ENCODE results near the gene ZBTB8OS. TPM values are rescaled to one million over a fixed set of nuclear protein-coding genes. Genes with fewer than 3 reads are reported as not detected.
"Not testable (repeated sequence)": the region's sequence is repeated elsewhere in the genome, so short reads cannot be mapped to it uniquely, and the experiment has no call there.

The ZBTB8OS gene
- total RNA-seq = 10 to 100 TPM; 23.9 to 24.1 TPM
- polyA plus RNA-seq (2013, experiment 1 of 2) = 37.2 TPM
- polyA plus RNA-seq (2013, experiment 2 of 2) = 36.3 TPM
- total RNA-seq = 13.0 to 41.4 (median 27.1) reads per million in 172 experiments

DNA sequence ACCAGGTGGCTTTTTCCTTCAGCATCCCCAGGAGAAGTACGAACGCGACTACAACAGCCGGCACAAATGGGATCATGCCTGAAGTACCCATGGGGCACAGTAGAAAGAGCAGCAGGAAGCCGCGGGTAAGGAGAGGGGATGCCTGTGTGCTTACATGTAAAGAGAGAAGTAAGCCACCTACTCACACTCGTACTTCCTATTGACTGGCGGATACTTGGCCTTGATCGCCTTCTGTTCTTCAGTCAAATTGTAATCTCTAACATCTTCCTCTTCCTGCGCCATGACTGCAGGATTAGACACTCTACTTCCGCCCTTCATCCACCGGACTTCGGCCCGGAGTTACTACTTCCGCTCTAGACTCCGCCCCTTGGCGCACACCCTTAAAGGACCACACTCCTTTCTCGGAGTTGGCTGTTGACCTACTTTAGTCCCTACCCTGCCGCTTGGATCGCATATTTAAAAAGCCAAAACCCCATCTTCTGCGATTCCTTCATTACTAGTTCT lies at the start of gene ZBTB8OS:
TSS of gene ZBTB8OS (minus strand) at position 303 of the 504 bp plus-strand sequence. CDS start at position 282, 21 bp downstream.
- intact Hi-C loops (cut with DNase I, micrococcal nuclease) = loop anchor here in 1 of 2 experiments (2.0 to 10.0 kb wide), 6 partner anchors 167 to 1738 kb away; partner anchors contain the start of genes PEF1, S100PBP, SNRNP40 and TMEM39B
- Histone ChIP-seq H3K9me3 (ENCODE audit: control insufficient read depth in 1 of 2, insufficient read depth in 1 of 2, low read length in 2 of 2) (no peaks in the 10 kb centered on the region), H3K27ac (ENCODE audit: low read depth in 1 of 2, low read length in 2 of 2) (peak within 1 kb of the TSS; percentile 98 to 99), H3K4me1 (ENCODE audit: insufficient read depth, low read length) (peaks cover 59% of the 10 kb centered on the region), H3K27me3 (ENCODE audit: control insufficient read depth in 1 of 2, insufficient read depth in 2 of 2, low read length in 2 of 2) (no peaks in the 10 kb centered on the region), H3K36me3 (ENCODE audit: insufficient read depth, low read length) (peaks cover 34% of the 10 kb centered on the region), H3K4me3 (ENCODE audit: low read length) (peak within 1 kb of the TSS; percentile 80)
- H3K27me3 Mint-ChIP-seq = no peaks in the 10 kb centered on the region
- TF ChIP-seq, protein P1, sequence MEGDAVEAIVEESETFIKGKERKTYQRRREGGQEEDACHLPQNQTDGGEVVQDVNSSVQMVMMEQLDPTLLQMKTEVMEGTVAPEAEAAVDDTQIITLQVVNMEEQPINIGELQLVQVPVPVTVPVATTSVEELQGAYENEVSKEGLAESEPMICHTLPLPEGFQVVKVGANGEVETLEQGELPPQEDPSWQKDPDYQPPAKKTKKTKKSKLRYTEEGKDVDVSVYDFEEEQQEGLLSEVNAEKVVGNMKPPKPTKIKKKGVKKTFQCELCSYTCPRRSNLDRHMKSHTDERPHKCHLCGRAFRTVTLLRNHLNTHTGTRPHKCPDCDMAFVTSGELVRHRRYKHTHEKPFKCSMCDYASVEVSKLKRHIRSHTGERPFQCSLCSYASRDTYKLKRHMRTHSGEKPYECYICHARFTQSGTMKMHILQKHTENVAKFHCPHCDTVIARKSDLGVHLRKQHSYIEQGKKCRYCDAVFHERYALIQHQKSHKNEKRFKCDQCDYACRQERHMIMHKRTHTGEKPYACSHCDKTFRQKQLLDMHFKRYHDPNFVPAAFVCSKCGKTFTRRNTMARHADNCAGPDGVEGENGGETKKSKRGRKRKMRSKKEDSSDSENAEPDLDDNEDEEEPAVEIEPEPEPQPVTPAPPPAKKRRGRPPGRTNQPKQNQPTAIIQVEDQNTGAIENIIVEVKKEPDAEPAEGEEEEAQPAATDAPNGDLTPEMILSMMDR (IDR thresholded peaks at IDR 0.05) = no peak
- ChIA-PET POLR2A (interaction anchor here (0.6 to 3.6 kb wide), 33 partner anchors 8 to 1932 kb away, joined by 3 to 24 read pairs (median 4); partner anchors contain the start of genes BSDC1, HDAC1, KHDRBS1 and KPNA6), CTCF (no interaction called here)
- no peaks in the 10 kb centered on the region for H3K9me3 Mint-ChIP-seq
- peak; percentile 79 to 97 (median 84) for DNase-seq
- peaks cover 60% of the 10 kb centered on the region for H3K36me3 Mint-ChIP-seq (ENCODE audit: low read depth)
- ATAC-seq (ENCODE audit: poor library complexity) = peak; percentile 72
- peak within 1 kb of the TSS; percentile 94 for H3K4me3 Mint-ChIP-seq
- peak within 1 kb of the TSS; percentile 95 for H3K27ac Mint-ChIP-seq
- peaks cover 66% of the 10 kb centered on the region for H3K4me1 Mint-ChIP-seq (ENCODE audit: low read depth)

DNA sequence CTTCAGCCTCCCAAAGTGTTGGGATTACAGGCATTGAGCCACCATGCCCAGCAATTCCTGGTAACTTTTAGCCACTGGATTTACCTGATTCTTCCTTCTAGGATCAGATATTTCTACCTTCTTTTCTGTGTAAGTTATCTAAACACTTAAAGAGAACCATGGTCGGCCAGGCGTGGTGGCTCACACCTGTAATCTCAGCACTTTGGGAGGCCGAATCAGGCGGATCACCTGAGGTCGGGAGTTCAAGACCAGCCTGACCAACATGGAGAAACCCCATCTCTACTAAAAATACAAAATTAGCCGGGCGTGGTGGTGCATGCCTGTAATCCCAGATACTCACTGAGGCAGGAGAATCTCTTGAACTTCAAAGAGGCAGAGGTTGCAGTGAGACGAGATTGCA lies 46.6 kb upstream of the ZBTB8OS start:
- POLR2A ChIA-PET; H3K9me3 ChIP-seq (ENCODE audit: control insufficient read depth in 1 of 2, insufficient read depth in 1 of 2, low read length in 2 of 2); H3K4me3 ChIP-seq (ENCODE audit: low read length); H3K4me3 Mint-ChIP-seq; H3K9me3 Mint-ChIP-seq; H3K27ac ChIP-seq (ENCODE audit: low read depth in 1 of 2, low read length in 2 of 2); H3K4me1 ChIP-seq (ENCODE audit: insufficient read depth, low read length); ATAC-seq (ENCODE audit: poor library complexity); H3K4me1 Mint-ChIP-seq (ENCODE audit: low read depth); H3K27me3 ChIP-seq (ENCODE audit: control insufficient read depth in 1 of 2, insufficient read depth in 2 of 2, low read length in 2 of 2); H3K27ac Mint-ChIP-seq; H3K36me3 Mint-ChIP-seq (ENCODE audit: low read depth); DNase-seq; H3K36me3 ChIP-seq (ENCODE audit: insufficient read depth, low read length); intact Hi-C loops (cut with DNase I, micrococcal nuclease): not testable (repeated sequence)
- peaks cover 14% of the 10 kb centered on the region for H3K27me3 Mint-ChIP-seq
- CTCF ChIA-PET = interaction anchor here (1.0 kb wide), 1 partner anchor 15 kb away, joined by 3 read pairs; no protein-coding TSS in a partner anchor

DNA sequence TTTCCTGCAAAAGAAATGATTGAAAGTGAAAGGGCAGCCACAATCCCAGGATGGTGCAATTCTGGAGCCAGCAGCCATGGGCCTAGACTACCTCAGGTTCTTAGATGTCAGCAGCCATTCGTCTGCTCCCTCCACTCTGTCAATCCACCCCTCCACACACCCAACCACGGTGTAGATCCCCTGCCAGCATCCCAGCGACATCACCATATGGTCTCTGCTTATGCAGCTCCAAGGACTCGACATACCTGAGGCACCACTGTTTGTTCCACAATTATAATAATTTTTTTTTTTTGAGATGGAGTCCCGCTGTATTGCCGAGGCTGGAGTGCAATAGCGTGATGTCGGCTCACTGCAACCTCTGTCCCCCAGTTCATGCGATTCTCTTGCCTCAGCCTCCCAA lies 45.7 kb upstream of the ZBTB8OS start:
- no peak overlapping the region for H3K4me3 Mint-ChIP-seq
- ChIA-PET POLR2A (no interaction called here), CTCF (no interaction called here)
- peaks cover 6% of the 10 kb centered on the region for H3K27me3 Mint-ChIP-seq
- Histone ChIP-seq H3K9me3 (ENCODE audit: control insufficient read depth in 1 of 2, insufficient read depth in 1 of 2, low read length in 2 of 2) (no peaks in the 10 kb centered on the region), H3K27me3 (ENCODE audit: control insufficient read depth in 1 of 2, insufficient read depth in 2 of 2, low read length in 2 of 2) (no peaks in the 10 kb centered on the region), H3K4me3 (ENCODE audit: low read length) (no peak overlapping the region), H3K36me3 (ENCODE audit: insufficient read depth, low read length) (no peaks in the 10 kb centered on the region), H3K27ac (ENCODE audit: low read depth in 1 of 2, low read length in 2 of 2) (no peak overlapping the region), H3K4me1 (ENCODE audit: insufficient read depth, low read length) (peaks cover 7% of the 10 kb centered on the region)
- DNase-seq (no peak), ATAC-seq (ENCODE audit: poor library complexity) (no peak)
- H3K9me3 Mint-ChIP-seq = no peaks in the 10 kb centered on the region
- H3K36me3 Mint-ChIP-seq (ENCODE audit: low read depth) = no peaks in the 10 kb centered on the region
- intact Hi-C loops (cut with DNase I, micrococcal nuclease) = no loop called here
- TF ChIP-seq, protein P1 (IDR thresholded peaks at IDR 0.05) = no peak
- H3K27ac Mint-ChIP-seq = no peak overlapping the region
- H3K4me1 Mint-ChIP-seq (ENCODE audit: low read depth) = no peaks in the 10 kb centered on the region

All from CD4-positive, alpha-beta T cell (primary cell).